ENCODE results near the gene ELMO1.

DNA sequence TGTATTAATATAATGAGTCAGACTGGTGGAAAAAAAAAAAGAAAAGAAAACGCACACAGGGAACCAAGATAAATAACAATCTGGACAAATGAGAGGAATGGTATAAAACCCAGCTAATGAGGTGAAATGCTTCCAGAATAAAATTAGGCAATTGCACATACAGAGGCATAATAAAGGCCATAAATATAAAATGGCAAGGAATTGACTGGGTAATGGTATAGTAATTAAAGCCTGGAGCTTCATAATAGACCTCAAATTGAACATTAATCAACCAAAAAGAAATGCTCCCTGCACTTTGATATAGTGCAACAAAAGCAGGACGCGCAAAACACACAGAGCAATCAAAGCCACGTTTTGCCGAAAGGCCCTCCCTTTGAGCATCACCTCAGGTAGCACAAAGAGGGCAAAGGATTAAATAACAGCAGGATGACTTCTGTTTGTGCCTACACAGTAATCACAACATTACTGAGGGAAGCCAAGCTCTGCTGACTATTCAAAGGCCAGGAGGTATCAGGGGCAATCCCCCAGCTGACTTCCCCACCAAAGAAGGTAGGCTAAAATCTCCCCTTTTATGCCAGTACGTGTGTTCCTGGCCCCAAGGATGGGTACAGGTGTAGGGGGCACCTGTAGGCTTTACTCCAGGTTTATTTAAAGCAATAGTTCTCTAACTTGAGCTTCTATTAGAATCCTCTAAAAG, 343.7 kb downstream of the ELMO1 start:
- no peak for TF ChIP-seq POLR2A (IDR thresholded peaks at IDR 0.05; ENCODE audit: low read depth, low read length)
- TF ChIP-seq POLR2AphosphoS5 (IDR thresholded peaks at IDR 0.05; ENCODE audit: low read depth, low read length): no peak
- TF ChIP-seq TAF1 (IDR thresholded peaks at IDR 0.05; ENCODE audit: borderline replicate concordance, low read depth, low read length): no peak

Measured in GM12892 (cell line).